IMR-90 (cell line): Measurements from ENCODE around the gene RFX4. TPM values are rescaled to one million over a fixed set of nuclear protein-coding genes. Genes with fewer than 3 reads are reported as not detected.

Experiments
- ATAC-seq: fragments of 200-7000 bp; cut with Tn5 transposase; 2 replicates; pipeline ENCODE4 v1.9.1; 2020; ENCODE audit warnings: low read depth, mild to moderate bottlenecking, moderate library complexity
- BruUV-seq: library from RNA; stranded (reverse); fragments of 400-500 nt; replicated peaks from 2 replicates; lab custom pipeline; 2021; lab: Mats Ljungman, UMichigan
- CTCF ChIA-PET: fragments of 300-600 bp; formaldehyde crosslinking; extraction: SDS; loops from one replicate; lab custom pipeline; 2021; ENCODE audit warnings: antibody characterized with exemption; lab: Yijun Ruan, JAX
- POLR2A ChIA-PET: fragments of 300-600 bp; sonication (Branson Sonifier 250); formaldehyde crosslinking; loops from one replicate; lab custom pipeline; 2022; ENCODE audit warnings: antibody characterized with exemption; ENCODE audit not compliant: unreplicated experiment; lab: Charles Lee
- DNase-seq: peaks from one replicate; pipeline ENCODE4 v3.0.0; 2013
- H2AFZ ChIP-seq: replicated peaks from 2 replicates; pipeline ENCODE3; 2013; ENCODE audit warnings: low read length, mild to moderate bottlenecking; ENCODE audit not compliant: poor library complexity
- H2AK5ac ChIP-seq: 2 replicates; pipeline ENCODE4 v1.6.1; 2013; ENCODE audit warnings: low read depth, low read length, inconsistent platforms
- H2AK9ac ChIP-seq: replicated peaks from 2 replicates; pipeline ENCODE3; 2013; ENCODE audit warnings: mild to moderate bottlenecking, low read depth, low read length, moderate library complexity; ENCODE audit not compliant: poor library complexity
- H2BK120ac ChIP-seq: 2 replicates; pipeline ENCODE4 v1.6.1; 2013; ENCODE audit warnings: low read depth, low read length, inconsistent platforms
- H2BK15ac ChIP-seq: 3 replicates; pipeline ENCODE4 v1.6.1; 2013; ENCODE audit warnings: low read depth, low read length, inconsistent platforms
- H2BK20ac ChIP-seq: 2 replicates; pipeline ENCODE4 v1.6.1; 2013; ENCODE audit warnings: low read depth, mild to moderate bottlenecking, inconsistent platforms, low read length, moderate library complexity
- H2BK5ac ChIP-seq: 2 replicates; pipeline ENCODE4 v1.6.1; 2013; ENCODE audit warnings: mild to moderate bottlenecking, low read depth, low read length, inconsistent platforms; ENCODE audit not compliant: poor library complexity, severe bottlenecking
- H3K14ac ChIP-seq: replicated peaks from 2 replicates; pipeline ENCODE4 v1.6.1; 2013; ENCODE audit warnings: low read depth, low read length, inconsistent platforms
- H3K18ac ChIP-seq: 2 replicates; pipeline ENCODE4 v1.6.1; 2013; ENCODE audit warnings: low read depth, low read length, control low read depth
- H3K23ac ChIP-seq: 2 replicates; pipeline ENCODE4 v1.6.1; 2013; ENCODE audit warnings: low read depth, low read length, inconsistent platforms
- H3K27ac ChIP-seq: 2 replicates; pipeline ENCODE4 v1.5.1; 2013; ENCODE audit warnings: mild to moderate bottlenecking, control low read depth, low read length; ENCODE audit not compliant: insufficient read depth
- H3K27me3 ChIP-seq: 2 replicates; pipeline ENCODE4 v1.6.1; 2013; ENCODE audit warnings: low read length; ENCODE audit not compliant: control insufficient read depth, insufficient read depth
- H3K36me3 ChIP-seq: 2 replicates; pipeline ENCODE4 v1.6.1; 2013; ENCODE audit warnings: low read length, mixed read lengths; ENCODE audit not compliant: control insufficient read depth, insufficient read depth
- H3K4ac ChIP-seq: 2 replicates; pipeline ENCODE4 v1.6.1; 2013; ENCODE audit warnings: low read depth, low read length, inconsistent platforms
- H3K4me1 ChIP-seq: 2 replicates; pipeline ENCODE4 v1.6.1; 2013; ENCODE audit warnings: low read length, mixed read lengths; ENCODE audit not compliant: control insufficient read depth, insufficient read depth
- H3K4me2 ChIP-seq: 2 replicates; pipeline ENCODE4 v1.6.1; 2013; ENCODE audit warnings: low read depth, mild to moderate bottlenecking, control low read depth, low read length, moderate library complexity
- H3K4me3 ChIP-seq: 2 replicates; pipeline ENCODE4 v1.5.1; 2013; ENCODE audit warnings: low read depth, mild to moderate bottlenecking, control low read depth, low read length, moderate library complexity; ENCODE audit not compliant: insufficient read depth
- H3K56ac ChIP-seq: 2 replicates; pipeline ENCODE4 v1.6.1; 2013; ENCODE audit warnings: low read length, inconsistent platforms; ENCODE audit not compliant: insufficient read depth; ENCODE audit errors: extremely low read depth
- H3K79me1 ChIP-seq, 2 experiments: 2 replicates each; pipeline ENCODE4 v1.6.1; 2013; ENCODE audit warnings: low read length in 2 of 2, inconsistent platforms in 1 of 2, low read depth in 1 of 2
- H3K9ac ChIP-seq: 2 replicates; pipeline ENCODE4 v1.6.1; 2013; ENCODE audit warnings: low read depth, low read length, control low read depth
- H3K9me1 ChIP-seq: 2 replicates; pipeline ENCODE4 v1.6.1; 2013; ENCODE audit warnings: low read length, inconsistent platforms; ENCODE audit not compliant: insufficient read depth
- H3K9me3 ChIP-seq: 2 replicates; pipeline ENCODE4 v1.6.1; 2013; ENCODE audit warnings: low read length; ENCODE audit not compliant: control insufficient read depth, insufficient read depth
- H4K20me1 ChIP-seq: 2 replicates; pipeline ENCODE4 v1.6.1; 2013; ENCODE audit warnings: low read length, inconsistent platforms; ENCODE audit not compliant: insufficient read depth
- H4K5ac ChIP-seq: 2 replicates; pipeline ENCODE4 v1.6.1; 2013; ENCODE audit warnings: mild to moderate bottlenecking, low read depth, low read length, control low read depth
- H4K8ac ChIP-seq, 2 experiments: 2 replicates each; pipeline ENCODE4 v1.6.1; 2013; ENCODE audit warnings: low read depth in 2 of 2, low read length in 2 of 2, control low read depth in 1 of 2, inconsistent platforms in 1 of 2
- H4K91ac ChIP-seq: 2 replicates; pipeline ENCODE4 v1.6.1; 2013; ENCODE audit warnings: low read depth, low read length, inconsistent platforms; ENCODE audit not compliant: insufficient read depth
- CHD1 ChIP-seq: IDR thresholded peaks from 2 replicates; pipeline ENCODE4 v1.6.1; 2012; ENCODE audit warnings: low read depth, low read length, improper control_type of control experiment
- CTCF ChIP-seq: conservative IDR thresholded peaks from 2 replicates; pipeline ENCODE4 v1.5.1; 2012; ENCODE audit warnings: mild to moderate bottlenecking, low read depth, low read length, improper control_type of control experiment
- MAFK ChIP-seq: IDR thresholded peaks from 2 replicates; pipeline ENCODE4 v1.6.1; 2012; ENCODE audit warnings: low read depth, low read length, improper control_type of control experiment
- MAZ ChIP-seq: IDR thresholded peaks from 2 replicates; pipeline ENCODE4 v1.6.1; 2012; ENCODE audit warnings: low read depth, mild to moderate bottlenecking, low read length, improper control_type of control experiment, moderate library complexity, borderline replicate concordance
- RFX5 ChIP-seq: IDR thresholded peaks from 2 replicates; pipeline ENCODE4 v1.8.0; 2012; ENCODE audit warnings: low read depth, mild to moderate bottlenecking, low read length, moderate library complexity
- SMC3 ChIP-seq: fragments of 150-350 bp; IDR thresholded peaks from 2 replicates; pipeline ENCODE4 v1.6.1; 2016; ENCODE audit warnings: low read depth, mild to moderate bottlenecking, antibody characterized with exemption, low read length, moderate library complexity
- WGBS, 2 experiments: methylation state at CpG; one replicate each; pipeline versions ENCODE4 v1.1.5 to v1.1.7; 2013; ENCODE audit warnings: missing lambda C conversion rate in 2 of 2; ENCODE audit not compliant: insufficient read length in 1 of 2; ENCODE audit errors: extremely low coverage in 2 of 2; 5-methylcytosine and 5-hydroxymethylcytosine counted together
- dilution Hi-C: fragments of 300-500 bp; cut with HindIII; formaldehyde crosslinking; loops from one replicate; pipeline ENCODE4 v1.14.3; 2018; ENCODE audit warnings: low sequenced_read_pairs; ENCODE audit not compliant: unreplicated experiment
- in situ Hi-C: fragments of 300-500 bp; cut with MboI; formaldehyde crosslinking; loops from 3 replicates; pipeline ENCODE4 v1.14.3; 2019; ENCODE audit warnings: low sequenced_read_pairs, inconsistent platforms, mixed read lengths
- intact Hi-C: fragments of 100-400 bp; cut with micrococcal nuclease; formaldehyde crosslinking; loops from 2 replicates; pipeline ENCODE4 v1.10.0; 2022
- polyA plus RNA-seq, 3 experiments: library from polyadenylated mRNA; depleted of rRNA; stranded (reverse); fragments of >200 nt; gene quantifications; 2 replicates each; pipeline ENCODE4 v1.2.3, GENCODE V29; 2012; ENCODE audit warnings: low replicate concordance in 1 of 3
- total RNA-seq: library from RNA; depleted of rRNA; stranded (reverse); fragments of >200 nt; gene quantifications from 2 replicates; pipeline ENCODE4 v1.2.3, GENCODE V29; 2012
- TF ChIP-seq, protein P1 (sequence below): fragments of 150-350 bp; IDR thresholded peaks from 2 replicates; pipeline ENCODE4 v1.6.1; 2017; ENCODE audit warnings: mild to moderate bottlenecking, antibody characterized with exemption, low read length, low read depth

The RFX4 gene
- total and polyA plus RNA-seq, 2 of the 4 experiments (the other 2 are of a cell fraction): not detected

- no peak overlapping the region for H4K91ac ChIP-seq
- no peak overlapping the region for H3K56ac ChIP-seq
- no peaks in the 10 kb centered on the region for H4K20me1 ChIP-seq
- no peak overlapping the region for H4K5ac ChIP-seq
- ATAC-seq: no peak
- no peak overlapping the region for H3K23ac ChIP-seq
- no peak overlapping the region for H3K4ac ChIP-seq
- in situ Hi-C loops (no loop called here), intact Hi-C loops (no loop called here), dilution Hi-C loops (no loop called here)
- H4K8ac ChIP-seq: no peak overlapping the region
- no peak for DNase-seq
- H3K9me3 ChIP-seq: no peaks in the 10 kb centered on the region
- H3K4me3 ChIP-seq: no peak overlapping the region
- CTCF ChIA-PET: interaction anchor here (0.6 kb wide), 1 partner anchor 246 kb away, joined by 3 read pairs; no protein-coding TSS in a partner anchor
- no peaks in the 10 kb centered on the region for H3K36me3 ChIP-seq
- no peak overlapping the region for H3K4me2 ChIP-seq
- no peak overlapping the region for H3K9ac ChIP-seq
- no TSS peak for BruUV-seq
- H3K27ac ChIP-seq: no peak overlapping the region
- H3K18ac ChIP-seq: no peak overlapping the region
- no peak overlapping the region for H2AK5ac ChIP-seq
- H3K9me1 ChIP-seq: no peaks in the 10 kb centered on the region
- H3K14ac ChIP-seq: no peak overlapping the region
- POLR2A ChIA-PET: no interaction called here
- H2BK15ac ChIP-seq: no peak overlapping the region
- no peak overlapping the region for H2AFZ ChIP-seq
- TF ChIP-seq CTCF: no peak
- TF ChIP-seq MAFK: no peak
- TF ChIP-seq CHD1: no peak
- no peak for TF ChIP-seq MAZ
- TF ChIP-seq SMC3: no peak
- TF ChIP-seq, protein P1, sequence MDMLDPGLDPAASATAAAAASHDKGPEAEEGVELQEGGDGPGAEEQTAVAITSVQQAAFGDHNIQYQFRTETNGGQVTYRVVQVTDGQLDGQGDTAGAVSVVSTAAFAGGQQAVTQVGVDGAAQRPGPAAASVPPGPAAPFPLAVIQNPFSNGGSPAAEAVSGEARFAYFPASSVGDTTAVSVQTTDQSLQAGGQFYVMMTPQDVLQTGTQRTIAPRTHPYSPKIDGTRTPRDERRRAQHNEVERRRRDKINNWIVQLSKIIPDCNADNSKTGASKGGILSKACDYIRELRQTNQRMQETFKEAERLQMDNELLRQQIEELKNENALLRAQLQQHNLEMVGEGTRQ: no peak
- TF ChIP-seq RFX5: no peak
- H2BK5ac ChIP-seq: no peak overlapping the region
- H2BK20ac ChIP-seq: no peak overlapping the region
- no peaks in the 10 kb centered on the region for H3K79me1 ChIP-seq
- no peaks in the 10 kb centered on the region for H3K4me1 ChIP-seq
- H2AK9ac ChIP-seq: no peak overlapping the region
- no peak overlapping the region for H2BK120ac ChIP-seq
- peaks cover 13% of the 10 kb centered on the region for H3K27me3 ChIP-seq
- WGBS, 2 experiments: no CpG with 5 or more reads among the region's 4 CpGs
These were observed 156.5 kb downstream of the RFX4 start for GRCh38 chr12:106739318-106739717.
